Activated CD4-positive, alpha-beta memory T cell treated with anti-CD3 and anti-CD28 coated beads, Interleukin-2, amount 10 ng/mL, durations not matched to agents 7 days and 5 days (primary cell): ENCODE data around the gene GSTO1. TPM values are rescaled to one million over a fixed set of nuclear protein-coding genes. Genes with fewer than 3 reads are reported as not detected.

Experiments used
- CTCF ChIA-PET: fragments of 350-600 bp; sonication (Branson Sonifier 250); formaldehyde crosslinking; loops from one replicate; lab custom pipeline; 2021; ENCODE audit warnings: antibody characterized with exemption, inconsistent platforms; lab: Charles Lee
- POLR2A ChIA-PET: fragments of 350-600 bp; sonication (Branson Sonifier 250); formaldehyde crosslinking; loops from one replicate; lab custom pipeline; 2021; ENCODE audit warnings: antibody characterized with exemption; lab: Charles Lee
- DNase-seq: peaks from one replicate; pipeline ENCODE4 v3.0.0-alpha.2; 2020
- H3K27ac Mint-ChIP-seq: one replicate; pipeline ENCODE4 v1.8.0; 2021; ENCODE audit warnings: mild to moderate bottlenecking, mixed read lengths
- H3K27me3 Mint-ChIP-seq: one replicate; pipeline ENCODE4 v1.8.0; 2021; ENCODE audit warnings: mixed read lengths
- H3K36me3 Mint-ChIP-seq: one replicate; pipeline ENCODE4 v1.8.0; 2021; ENCODE audit warnings: low read depth, mixed read lengths
- H3K4me1 Mint-ChIP-seq: one replicate; pipeline ENCODE4 v1.8.0; 2021; ENCODE audit warnings: mixed read lengths
- H3K4me3 Mint-ChIP-seq: one replicate; pipeline ENCODE4 v1.8.0; 2021; ENCODE audit warnings: mild to moderate bottlenecking, mixed read lengths
- H3K9me3 Mint-ChIP-seq: one replicate; pipeline ENCODE4 v1.8.0; 2021; ENCODE audit warnings: mixed read lengths
- total RNA-seq, 2 experiments: library from RNA; stranded (reverse); gene quantifications; one replicate each; pipeline ENCODE4 v1.2.3, GENCODE V29; 2021

Gene GSTO1
- total RNA-seq, 2 experiments from 2014 or later, result 139 to 142 TPM

- CTCF ChIA-PET, result interaction anchor here (1.3 to 3.4 kb wide), 4 partner anchors 9 to 53 kb away, joined by 5 to 22 read pairs (median 6); partner anchors contain the start of genes CFAP58 and ITPRIP
- H3K4me1 Mint-ChIP-seq, result peaks cover 42% of the 10 kb centered on the region
- H3K27me3 Mint-ChIP-seq, result peaks cover 8% of the 10 kb centered on the region
- H3K36me3 Mint-ChIP-seq, result peaks cover 9% of the 10 kb centered on the region
- H3K9me3 Mint-ChIP-seq, result peaks cover 8% of the 10 kb centered on the region
- POLR2A ChIA-PET, result interaction anchor here (1.5 kb wide), 2 partner anchors 32 to 37 kb away, joined by 3 to 4 read pairs; partner anchors contain the start of genes GSTO2 and ITPRIP
- DNase-seq, result peak; percentile 41
- no peak overlapping the region for H3K4me3 Mint-ChIP-seq
- peak overlapping the region; percentile 42 for H3K27ac Mint-ChIP-seq
Measured at GRCh38 chr10:104300736-104301292, 46.1 kb downstream of the GSTO1 start.

- Mint-ChIP-seq H3K27me3 (peaks cover 8% of the 10 kb centered on the region), H3K4me1 (peaks cover 49% of the 10 kb centered on the region), H3K9me3 (peaks cover 8% of the 10 kb centered on the region), H3K27ac (no peak overlapping the region), H3K4me3 (no peak overlapping the region), H3K36me3 (peaks cover 11% of the 10 kb centered on the region)
- POLR2A ChIA-PET, result interaction anchor here (1.1 kb wide), 1 partner anchor 36 kb away, joined by 3 read pairs; the partner anchor contains the start of gene ITPRIP
- CTCF ChIA-PET, result interaction anchor here (1.2 to 10.4 kb wide), 3 partner anchors 9 to 46 kb away, joined by 4 to 237 read pairs (median 118); partner anchors contain the start of genes CFAP58 and ITPRIP
- DNase-seq, result no peak
Measured at GRCh38 chr10:104301907-104302690, 47.4 kb downstream of the GSTO1 start.

- peaks cover 61% of the 10 kb centered on the region for H3K4me1 Mint-ChIP-seq
- H3K27ac Mint-ChIP-seq, result no peak overlapping the region
- ChIA-PET CTCF (interaction anchor here (0.7 to 10.4 kb wide), 9 partner anchors 10 to 409 kb away, joined by 3 to 237 read pairs (median 4); partner anchors contain the start of genes CFAP58 and ITPRIP), POLR2A (interaction anchor here (1.1 to 6.5 kb wide), 4 partner anchors 8 to 50 kb away, joined by 3 to 42 read pairs (median 4); partner anchors contain the start of genes CFAP58 and ITPRIP)
- peaks cover 8% of the 10 kb centered on the region for H3K27me3 Mint-ChIP-seq
- H3K4me3 Mint-ChIP-seq, result no peak overlapping the region
- peaks cover 17% of the 10 kb centered on the region for H3K36me3 Mint-ChIP-seq
- peaks cover 8% of the 10 kb centered on the region for H3K9me3 Mint-ChIP-seq
- no peak for DNase-seq
Measured at GRCh38 chr10:104303594-104304355, 49.1 kb downstream of the GSTO1 start.

- H3K27me3 Mint-ChIP-seq, result peaks cover 3% of the 10 kb centered on the region
- no peak overlapping the region for H3K4me3 Mint-ChIP-seq
- H3K36me3 Mint-ChIP-seq, result peaks cover 20% of the 10 kb centered on the region
- CTCF ChIA-PET, result interaction anchor here (0.7 to 10.4 kb wide), 9 partner anchors 9 to 44 kb away, joined by 3 to 237 read pairs (median 4); partner anchors contain the start of genes CFAP58 and ITPRIP
- peaks cover 8% of the 10 kb centered on the region for H3K9me3 Mint-ChIP-seq
- POLR2A ChIA-PET, result interaction anchor here (1.1 to 6.5 kb wide), 4 partner anchors 9 to 49 kb away, joined by 3 to 42 read pairs (median 16); partner anchors contain the start of gene CFAP58
- peaks cover 65% of the 10 kb centered on the region for H3K4me1 Mint-ChIP-seq
- no peak overlapping the region for H3K27ac Mint-ChIP-seq
- no peak for DNase-seq
Measured at GRCh38 chr10:104304356-104304745, 49.7 kb downstream of the GSTO1 start.

GRCh38 chr10:104304927-104305326 is 50.2 kb downstream of the GSTO1 start:
- ChIA-PET POLR2A (interaction anchor here (1.0 to 6.5 kb wide), 8 partner anchors 10 to 49 kb away, joined by 3 to 54 read pairs (median 10); partner anchors contain the start of genes CFAP58 and ITPRIP), CTCF (interaction anchor here (1.6 to 10.4 kb wide), 9 partner anchors 11 to 44 kb away, joined by 4 to 237 read pairs (median 20); partner anchors contain the start of genes CFAP58 and ITPRIP)
- Mint-ChIP-seq H3K9me3 (peaks cover 8% of the 10 kb centered on the region), H3K4me3 (no peak overlapping the region), H3K4me1 (peaks cover 69% of the 10 kb centered on the region), H3K27ac (no peak overlapping the region), H3K36me3 (peaks cover 24% of the 10 kb centered on the region), H3K27me3 (peaks cover 2% of the 10 kb centered on the region)
- no peak for DNase-seq

- no peak overlapping the region for H3K27ac Mint-ChIP-seq
- peaks cover 2% of the 10 kb centered on the region for H3K27me3 Mint-ChIP-seq
- peaks cover 7% of the 10 kb centered on the region for H3K9me3 Mint-ChIP-seq
- ChIA-PET POLR2A (interaction anchor here (1.2 to 6.5 kb wide), 6 partner anchors 14 to 44 kb away, joined by 4 to 54 read pairs (median 20); partner anchors contain the start of gene ITPRIP), CTCF (interaction anchor here (1.1 to 10.4 kb wide), 10 partner anchors 14 to 150 kb away, joined by 3 to 237 read pairs (median 14); partner anchors contain the start of genes CFAP58 and ITPRIP)
- no peak for DNase-seq
- peaks cover 34% of the 10 kb centered on the region for H3K36me3 Mint-ChIP-seq
- peaks cover 54% of the 10 kb centered on the region for H3K4me1 Mint-ChIP-seq
- H3K4me3 Mint-ChIP-seq, result no peak overlapping the region
Measured at GRCh38 chr10:104306897-104307296, 52.2 kb downstream of the GSTO1 start.

GRCh38 chr10:104307576-104308438 is 53.1 kb downstream of the GSTO1 start:
- peaks cover 5% of the 10 kb centered on the region for H3K9me3 Mint-ChIP-seq
- no peak overlapping the region for H3K4me3 Mint-ChIP-seq
- H3K27me3 Mint-ChIP-seq, result peaks cover 2% of the 10 kb centered on the region
- H3K36me3 Mint-ChIP-seq, result peaks cover 41% of the 10 kb centered on the region
- H3K4me1 Mint-ChIP-seq, result peaks cover 52% of the 10 kb centered on the region
- ChIA-PET POLR2A (interaction anchor here (1.1 to 6.5 kb wide), 5 partner anchors 13 to 44 kb away, joined by 3 to 54 read pairs (median 5); partner anchors contain the start of gene ITPRIP), CTCF (interaction anchor here (0.9 to 10.4 kb wide), 7 partner anchors 14 to 41 kb away, joined by 3 to 237 read pairs (median 20); partner anchors contain the start of genes CFAP58 and ITPRIP)
- peak overlapping the region; percentile 71 for H3K27ac Mint-ChIP-seq
- DNase-seq, result no peak

GRCh38 chr10:104308439-104308903 is 53.8 kb downstream of the GSTO1 start:
- H3K9me3 Mint-ChIP-seq, result no peaks in the 10 kb centered on the region
- H3K4me1 Mint-ChIP-seq, result peaks cover 47% of the 10 kb centered on the region
- POLR2A ChIA-PET, result interaction anchor here (1.1 to 6.5 kb wide), 4 partner anchors 13 to 43 kb away, joined by 3 to 54 read pairs (median 23); partner anchors contain the start of gene ITPRIP
- H3K27ac Mint-ChIP-seq, result peak overlapping the region; percentile 71
- peaks cover 44% of the 10 kb centered on the region for H3K36me3 Mint-ChIP-seq
- no peak overlapping the region for H3K4me3 Mint-ChIP-seq
- DNase-seq, result no peak
- no peaks in the 10 kb centered on the region for H3K27me3 Mint-ChIP-seq
- CTCF ChIA-PET, result interaction anchor here (1.0 to 10.4 kb wide), 5 partner anchors 16 to 40 kb away, joined by 3 to 237 read pairs (median 66); partner anchors contain the start of genes CFAP58 and ITPRIP

- no peak overlapping the region for H3K4me3 Mint-ChIP-seq
- no peaks in the 10 kb centered on the region for H3K9me3 Mint-ChIP-seq
- H3K27me3 Mint-ChIP-seq, result no peaks in the 10 kb centered on the region
- H3K36me3 Mint-ChIP-seq, result peaks cover 53% of the 10 kb centered on the region
- peaks cover 35% of the 10 kb centered on the region for H3K4me1 Mint-ChIP-seq
- POLR2A ChIA-PET, result interaction anchor here (1.2 to 6.5 kb wide), 2 partner anchors 12 to 43 kb away, joined by 3 to 42 read pairs; partner anchors contain the start of gene CFAP58
- DNase-seq, result no peak
- no peak overlapping the region for H3K27ac Mint-ChIP-seq
- CTCF ChIA-PET, result interaction anchor here (0.6 to 10.4 kb wide), 5 partner anchors 18 to 497 kb away, joined by 3 to 237 read pairs (median 4); partner anchors contain the start of gene CFAP58
Measured at GRCh38 chr10:104309980-104310978, 55.6 kb downstream of the GSTO1 start.
